Peyer's patch (tissue), 4 donors: Measurements from ENCODE around the gene PLPP4. TPM values are rescaled to one million over a fixed set of nuclear protein-coding genes. Genes with fewer than 3 reads are reported as not detected.

Source experiments
- DNase-seq, 3 donors: peaks; one replicate each; pipeline ENCODE4 v3.0.0-alpha.2; 2017 to 2019
- H3K27ac ChIP-seq, 4 donors: fragments of 200-600 bp; sonication (generic); one replicate each; pipeline ENCODE4 v1.5.1; 2016 to 2019
- H3K27me3 ChIP-seq, 2 donors: fragments of 200-600 bp; sonication (generic); one replicate each; pipeline ENCODE4 v1.5.1; 2019
- H3K36me3 ChIP-seq, 3 donors: fragments of 200-600 bp; sonication (generic); one replicate each; pipeline ENCODE4 v1.5.1; 2016 to 2019
- H3K4me1 ChIP-seq, 4 donors: fragments of 200-600 bp; sonication (generic); one replicate each; pipeline ENCODE4 v1.5.1; 2016 to 2019
- H3K4me3 ChIP-seq, 4 donors: fragments of 200-600 bp; sonication (generic); 1 replicate in 3 of 4; 2 replicates in 1 of 4; pipeline ENCODE4 v1.5.1; 2016 to 2019; ENCODE audit warnings: mild to moderate bottlenecking in 1 of 4
- H3K9me3 ChIP-seq, 4 donors: fragments of 200-600 bp; sonication (generic); one replicate each; pipeline ENCODE4 v1.5.1; 2016 to 2019; ENCODE audit warnings: mild to moderate bottlenecking in 1 of 4
- POLR2A ChIP-seq, 2 donors: fragments of 450-650 bp; IDR thresholded peaks; one replicate each; pipeline ENCODE4 v1.5.1; 2017; ENCODE audit warnings: antibody characterized with exemption in 2 of 2, mild to moderate bottlenecking in 2 of 2, moderate library complexity in 2 of 2
- total RNA-seq, 4 donors: library from RNA; depleted of rRNA; stranded (reverse); fragments of >200 nt; gene quantifications; one replicate each; pipeline ENCODE4 v1.1.0, GENCODE V29; 2016
- TF ChIP-seq, protein P1 (sequence below), 6 experiments: fragments of 450-650 bp in 4 of 6; fragments of 200-600 bp in 2 of 6; sonication (generic) in 1 of 6; IDR thresholded peaks; one replicate each; pipeline ENCODE4 v1.5.1; 2017 to 2019; ENCODE audit warnings: antibody characterized with exemption in 6 of 6, mild to moderate bottlenecking in 3 of 6, moderate library complexity in 1 of 6

PLPP4 gene
- total RNA-seq, 4 donors from 2014 or later = 1.3 TPM; not detected in 3

DNA sequence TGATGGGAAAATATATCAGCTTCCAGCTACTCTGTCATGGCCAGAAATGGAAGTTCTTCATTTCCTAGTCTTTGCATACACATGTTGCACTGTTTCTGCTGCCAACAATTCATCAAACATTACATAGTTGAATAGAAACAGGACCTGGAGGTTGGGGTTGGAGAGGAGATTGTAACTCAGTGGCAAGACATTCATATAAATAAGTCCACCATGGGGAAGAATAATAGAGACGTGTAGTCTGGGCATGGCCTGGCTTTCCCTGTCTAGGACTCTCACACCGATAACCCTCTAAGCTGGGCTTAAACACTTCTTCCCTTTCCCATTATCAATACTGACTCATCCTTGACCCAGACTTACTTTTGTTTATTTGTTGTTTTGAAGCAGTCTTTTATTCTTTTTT lies 155.7 kb downstream of the PLPP4 start:
- no peaks in the 10 kb centered on the region for H3K36me3 ChIP-seq
- no peaks in the 10 kb centered on the region for H3K9me3 ChIP-seq
- H3K4me1 ChIP-seq = no peaks in the 10 kb centered on the region
- no peak overlapping the region for H3K4me3 ChIP-seq
- no peaks in the 10 kb centered on the region for H3K27me3 ChIP-seq
- DNase-seq = no peak
- no peak overlapping the region for H3K27ac ChIP-seq
- TF ChIP-seq POLR2A (IDR thresholded peaks at IDR 0.05) = no peak
- TF ChIP-seq, protein P1, sequence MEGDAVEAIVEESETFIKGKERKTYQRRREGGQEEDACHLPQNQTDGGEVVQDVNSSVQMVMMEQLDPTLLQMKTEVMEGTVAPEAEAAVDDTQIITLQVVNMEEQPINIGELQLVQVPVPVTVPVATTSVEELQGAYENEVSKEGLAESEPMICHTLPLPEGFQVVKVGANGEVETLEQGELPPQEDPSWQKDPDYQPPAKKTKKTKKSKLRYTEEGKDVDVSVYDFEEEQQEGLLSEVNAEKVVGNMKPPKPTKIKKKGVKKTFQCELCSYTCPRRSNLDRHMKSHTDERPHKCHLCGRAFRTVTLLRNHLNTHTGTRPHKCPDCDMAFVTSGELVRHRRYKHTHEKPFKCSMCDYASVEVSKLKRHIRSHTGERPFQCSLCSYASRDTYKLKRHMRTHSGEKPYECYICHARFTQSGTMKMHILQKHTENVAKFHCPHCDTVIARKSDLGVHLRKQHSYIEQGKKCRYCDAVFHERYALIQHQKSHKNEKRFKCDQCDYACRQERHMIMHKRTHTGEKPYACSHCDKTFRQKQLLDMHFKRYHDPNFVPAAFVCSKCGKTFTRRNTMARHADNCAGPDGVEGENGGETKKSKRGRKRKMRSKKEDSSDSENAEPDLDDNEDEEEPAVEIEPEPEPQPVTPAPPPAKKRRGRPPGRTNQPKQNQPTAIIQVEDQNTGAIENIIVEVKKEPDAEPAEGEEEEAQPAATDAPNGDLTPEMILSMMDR (IDR thresholded peaks at IDR 0.05) = no peak

DNA sequence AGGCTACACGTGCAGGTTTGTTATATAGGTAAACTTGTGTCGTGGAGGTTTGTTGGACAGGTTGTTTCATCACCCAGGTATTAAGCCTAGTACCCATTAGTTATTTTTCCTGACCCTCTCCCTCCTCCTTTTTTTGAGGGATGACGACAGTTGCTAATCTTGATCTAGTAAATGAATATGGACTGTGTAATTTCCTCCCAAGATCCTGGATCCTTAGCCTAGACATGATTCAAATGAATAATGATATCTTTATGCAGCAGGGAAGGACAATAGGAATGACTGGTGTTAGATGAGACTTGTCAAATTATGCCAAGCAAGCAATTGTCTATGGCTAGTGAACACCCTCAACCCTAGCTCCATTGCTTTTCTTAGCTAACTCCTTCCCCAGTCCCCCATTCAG lies 156.2 kb downstream of the PLPP4 start:
- no peaks in the 10 kb centered on the region for H3K27me3 ChIP-seq
- no peak overlapping the region for H3K27ac ChIP-seq
- TF ChIP-seq, protein P1 (IDR thresholded peaks at IDR 0.05) = no peak
- TF ChIP-seq POLR2A (IDR thresholded peaks at IDR 0.05) = no peak

DNA sequence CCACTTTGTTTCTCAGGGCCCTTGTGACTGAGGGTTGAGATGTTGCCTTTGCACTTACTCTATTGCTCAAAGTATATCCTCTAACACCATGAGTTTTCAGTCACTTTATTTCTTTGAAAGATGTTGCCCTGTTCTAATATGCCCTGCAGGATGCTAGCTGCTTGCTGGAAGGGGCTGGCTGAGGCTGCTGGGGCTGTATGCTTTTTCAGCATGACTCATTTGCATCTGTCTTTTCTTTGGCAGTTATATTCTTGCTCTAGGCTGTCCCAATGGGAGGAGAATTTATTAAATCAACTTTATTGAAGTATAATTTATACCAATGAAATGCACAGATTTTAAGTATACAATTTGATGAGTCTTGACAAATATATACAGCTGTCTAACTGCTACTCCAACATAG lies 157.7 kb downstream of the PLPP4 start:
- Histone ChIP-seq H3K9me3 (no peaks in the 10 kb centered on the region), H3K27ac (no peak overlapping the region), H3K36me3 (no peaks in the 10 kb centered on the region), H3K4me1 (no peaks in the 10 kb centered on the region), H3K27me3 (no peaks in the 10 kb centered on the region), H3K4me3 (no peak overlapping the region)
- no peak for DNase-seq
- no peak for TF ChIP-seq POLR2A (IDR thresholded peaks at IDR 0.05)

More for the DNA sequence above, 156.2 kb downstream of the PLPP4 start:
- Histone ChIP-seq H3K4me3 (no peak overlapping the region), H3K4me1 (no peaks in the 10 kb centered on the region), H3K9me3 (no peaks in the 10 kb centered on the region), H3K36me3 (no peaks in the 10 kb centered on the region)
- DNase-seq = no peak

DNA sequence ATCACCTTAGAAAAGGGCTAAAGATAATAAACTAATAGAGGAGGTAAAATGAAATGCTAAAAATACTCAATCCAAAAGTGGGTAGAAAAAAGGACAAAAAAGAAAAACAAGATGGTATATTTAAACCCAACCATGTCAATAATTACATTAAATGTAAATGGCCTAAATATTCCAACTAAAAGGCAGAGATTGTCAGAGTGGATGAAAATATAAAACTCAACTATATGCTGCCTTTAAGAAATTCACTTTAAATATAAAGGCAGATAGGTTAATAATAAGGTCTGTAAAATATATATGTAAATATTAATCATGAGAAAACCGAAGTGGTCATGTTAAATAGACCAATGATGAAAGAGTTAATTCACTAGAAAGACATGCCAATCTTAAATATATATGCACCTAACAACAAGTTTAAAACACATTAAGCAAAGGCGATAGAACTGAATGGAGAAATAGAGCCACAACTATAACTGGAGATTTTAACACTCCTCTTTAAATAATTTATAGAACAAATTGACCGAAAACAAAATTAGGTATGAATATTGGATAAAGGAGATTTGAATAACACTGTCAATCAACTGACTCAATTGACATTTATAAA lies 159.4 kb downstream of the PLPP4 start:
- H3K9me3 ChIP-seq = no peaks in the 10 kb centered on the region
- H3K4me1 ChIP-seq = no peaks in the 10 kb centered on the region
- DNase-seq = no peak
- TF ChIP-seq, protein P1 (IDR thresholded peaks at IDR 0.05) = no peak
- TF ChIP-seq POLR2A (IDR thresholded peaks at IDR 0.05) = no peak
- no peak overlapping the region for H3K27ac ChIP-seq
- H3K4me3 ChIP-seq = no peak overlapping the region
- H3K27me3 ChIP-seq = no peaks in the 10 kb centered on the region
- H3K36me3 ChIP-seq = no peaks in the 10 kb centered on the region

DNA sequence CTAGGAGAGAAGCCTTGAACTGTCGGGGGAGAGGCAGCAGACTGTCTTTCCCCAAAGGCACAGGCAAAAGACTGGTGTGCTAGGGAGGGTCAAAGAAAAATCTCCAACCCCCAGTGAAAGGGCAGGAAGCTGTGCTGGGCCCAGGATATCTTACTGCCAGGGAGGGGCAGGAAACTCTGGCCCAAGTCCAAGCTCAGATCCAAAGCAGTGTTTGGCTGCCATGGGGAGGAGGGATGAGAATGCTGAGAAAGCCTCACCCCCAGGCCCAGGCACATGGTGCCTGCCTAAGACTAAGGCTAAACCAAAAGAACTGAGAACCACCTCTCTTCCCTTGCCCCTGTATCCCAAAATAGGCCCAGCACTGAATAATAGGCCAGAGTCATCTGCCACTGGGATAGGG lies 171.2 kb downstream of the PLPP4 start:
- H3K9me3 ChIP-seq = no peaks in the 10 kb centered on the region
- no peaks in the 10 kb centered on the region for H3K36me3 ChIP-seq
- DNase-seq = no peak
- no peak overlapping the region for H3K27ac ChIP-seq
- no peaks in the 10 kb centered on the region for H3K27me3 ChIP-seq
- H3K4me3 ChIP-seq = no peak overlapping the region
- no peaks in the 10 kb centered on the region for H3K4me1 ChIP-seq
- TF ChIP-seq POLR2A (IDR thresholded peaks at IDR 0.05) = no peak
- TF ChIP-seq, protein P1 (IDR thresholded peaks at IDR 0.05) = no peak

DNA sequence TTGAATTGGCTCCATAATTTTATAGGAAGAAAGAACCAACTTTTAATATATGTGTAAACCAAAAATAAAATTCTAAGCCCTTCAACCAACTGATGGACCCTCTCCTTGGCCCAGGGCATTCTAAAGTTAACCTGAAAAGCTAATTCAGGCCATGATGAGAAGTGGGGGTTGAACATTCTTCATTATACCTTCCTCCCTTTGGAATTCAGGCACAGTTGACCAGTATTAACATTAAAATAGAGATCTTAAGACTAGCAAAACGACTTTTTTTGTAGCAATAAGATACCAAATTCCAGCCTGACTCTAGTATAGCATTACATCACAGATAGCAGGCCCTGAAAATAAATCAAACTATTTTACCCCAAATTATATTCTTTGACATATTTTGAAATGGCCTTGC lies 173.2 kb downstream of the PLPP4 start:
- DNase-seq = no peak
- TF ChIP-seq, protein P1 (IDR thresholded peaks at IDR 0.05) = no peak
- no peak for TF ChIP-seq POLR2A (IDR thresholded peaks at IDR 0.05)

More for the DNA sequence above, 173.2 kb downstream of the PLPP4 start:
- no peaks in the 10 kb centered on the region for H3K9me3 ChIP-seq
- H3K4me3 ChIP-seq = no peak overlapping the region
- no peaks in the 10 kb centered on the region for H3K36me3 ChIP-seq
- no peaks in the 10 kb centered on the region for H3K27me3 ChIP-seq
- no peaks in the 10 kb centered on the region for H3K4me1 ChIP-seq
- no peak overlapping the region for H3K27ac ChIP-seq
